ENCODE results near the gene RAPGEF5. TPM values are rescaled to one million over a fixed set of nuclear protein-coding genes. Genes with fewer than 3 reads are reported as not detected.

The RAPGEF5 gene
- total and polyA plus RNA-seq, 10 of the 15 experiments (the other 5 are each of a cell fraction or from before 2014, with no cell fraction given): 0.38 to 4.0 (median 1.6) TPM; not detected in 1

- BruUV-seq (replicated peaks): no TSS peak
Measured at GRCh38 chr7:22144950-22145349, 212.0 kb downstream of the RAPGEF5 start.

More at GRCh38 chr7:22144950-22145349, 212.0 kb downstream of the RAPGEF5 start:
- no peak for DNase-seq (ENCODE audit: low read depth, low spot score)
- Histone ChIP-seq H2AFZ (ENCODE audit: control insufficient read depth, low read depth, low read length) (no peak overlapping the region), H3K36me3 (ENCODE audit: control insufficient read depth in 2 of 2, insufficient read depth in 2 of 2, low read length in 1 of 2) (no peaks in the 10 kb centered on the region), H3K9me3 (replicated peaks; ENCODE audit: control insufficient read depth, insufficient read depth, low read length) (no peaks in the 10 kb centered on the region), H3K4me1 (ENCODE audit: control insufficient read depth, insufficient read depth, low read length) (no peaks in the 10 kb centered on the region), H3K27me3 (replicated peaks in 1 of 2; ENCODE audit: control insufficient read depth in 2 of 2, insufficient read depth in 2 of 2, low read length in 1 of 2) (no peaks in the 10 kb centered on the region), H3K4me3 (no peak overlapping the region), H3K9ac (ENCODE audit: control insufficient read depth, insufficient read depth, low read length) (no peak overlapping the region), H3K27ac (ENCODE audit: control insufficient read depth, insufficient read depth) (no peak overlapping the region), H3K79me2 (ENCODE audit: control insufficient read depth, insufficient read depth, low read length) (no peaks in the 10 kb centered on the region), H4K20me1 (ENCODE audit: control insufficient read depth, insufficient read depth) (no peaks in the 10 kb centered on the region), H3K4me2 (ENCODE audit: control insufficient read depth, insufficient read depth) (no peak overlapping the region)
- ChIA-PET SMC1A (ENCODE audit: uncharacterized antibody, unreplicated experiment) (no interaction called here), CTCF (no interaction called here), RAD21 (ENCODE audit: unreplicated experiment) (no interaction called here), POLR2A (no interaction called here)
- no peak for ATAC-seq
- intact Hi-C loops (cut with micrococcal nuclease; ENCODE audit: unreplicated experiment) (no loop called here), in situ Hi-C loops (cut with MboI) (no loop called here)
- no peak for FAIRE-seq
- WGBS (ENCODE audit: insufficient coverage, insufficient replicate concordance, low lambda C conversion rate, missing lambda C conversion rate): 31% methylated on average over 5 of the region's 5 CpGs
- no peak for TF ChIP-seq MXI1 (IDR thresholded peaks at IDR 0.05; ENCODE audit: low read depth, low read length)
- no peak for TF ChIP-seq RAD51 (IDR thresholded peaks at IDR 0.05)
- no peak for TF ChIP-seq MTA2 (IDR thresholded peaks at IDR 0.05; ENCODE audit: low read depth)
- no peak for TF ChIP-seq ZNF207 (IDR thresholded peaks at IDR 0.05; ENCODE audit: borderline replicate concordance)
- no peak for TF ChIP-seq ASH2L (IDR thresholded peaks at IDR 0.05; ENCODE audit: borderline replicate concordance, low read depth)
- TF ChIP-seq, protein P1, sequence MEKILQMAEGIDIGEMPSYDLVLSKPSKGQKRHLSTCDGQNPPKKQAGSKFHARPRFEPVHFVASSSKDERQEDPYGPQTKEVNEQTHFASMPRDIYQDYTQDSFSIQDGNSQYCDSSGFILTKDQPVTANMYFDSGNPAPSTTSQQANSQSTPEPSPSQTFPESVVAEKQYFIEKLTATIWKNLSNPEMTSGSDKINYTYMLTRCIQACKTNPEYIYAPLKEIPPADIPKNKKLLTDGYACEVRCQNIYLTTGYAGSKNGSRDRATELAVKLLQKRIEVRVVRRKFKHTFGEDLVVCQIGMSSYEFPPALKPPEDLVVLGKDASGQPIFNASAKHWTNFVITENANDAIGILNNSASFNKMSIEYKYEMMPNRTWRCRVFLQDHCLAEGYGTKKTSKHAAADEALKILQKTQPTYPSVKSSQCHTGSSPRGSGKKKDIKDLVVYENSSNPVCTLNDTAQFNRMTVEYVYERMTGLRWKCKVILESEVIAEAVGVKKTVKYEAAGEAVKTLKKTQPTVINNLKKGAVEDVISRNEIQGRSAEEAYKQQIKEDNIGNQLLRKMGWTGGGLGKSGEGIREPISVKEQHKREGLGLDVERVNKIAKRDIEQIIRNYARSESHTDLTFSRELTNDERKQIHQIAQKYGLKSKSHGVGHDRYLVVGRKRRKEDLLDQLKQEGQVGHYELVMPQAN (conservative IDR thresholded peaks at IDR 0.05): no peak
- TF ChIP-seq, protein P2, sequence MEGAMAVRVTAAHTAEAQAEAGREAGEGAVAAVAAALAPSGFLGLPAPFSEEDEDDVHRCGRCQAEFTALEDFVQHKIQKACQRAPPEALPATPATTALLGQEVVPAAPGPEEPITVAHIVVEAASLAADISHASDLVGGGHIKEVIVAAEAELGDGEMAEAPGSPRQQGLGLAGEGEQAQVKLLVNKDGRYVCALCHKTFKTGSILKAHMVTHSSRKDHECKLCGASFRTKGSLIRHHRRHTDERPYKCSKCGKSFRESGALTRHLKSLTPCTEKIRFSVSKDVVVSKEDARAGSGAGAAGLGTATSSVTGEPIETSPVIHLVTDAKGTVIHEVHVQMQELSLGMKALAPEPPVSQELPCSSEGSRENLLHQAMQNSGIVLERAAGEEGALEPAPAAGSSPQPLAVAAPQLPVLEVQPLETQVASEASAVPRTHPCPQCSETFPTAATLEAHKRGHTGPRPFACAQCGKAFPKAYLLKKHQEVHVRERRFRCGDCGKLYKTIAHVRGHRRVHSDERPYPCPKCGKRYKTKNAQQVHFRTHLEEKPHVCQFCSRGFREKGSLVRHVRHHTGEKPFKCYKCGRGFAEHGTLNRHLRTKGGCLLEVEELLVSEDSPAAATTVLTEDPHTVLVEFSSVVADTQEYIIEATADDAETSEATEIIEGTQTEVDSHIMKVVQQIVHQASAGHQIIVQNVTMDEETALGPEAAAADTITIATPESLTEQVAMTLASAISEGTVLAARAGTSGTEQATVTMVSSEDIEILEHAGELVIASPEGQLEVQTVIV (IDR thresholded peaks at IDR 0.05; ENCODE audit: borderline replicate concordance, partially characterized antibody): no peak
- TF ChIP-seq ZBTB33 (IDR thresholded peaks at IDR 0.05): no peak
- TF ChIP-seq RAD21 (IDR thresholded peaks at IDR 0.05; ENCODE audit: insufficient read depth, low read depth, low read length): no peak
- no peak for TF ChIP-seq CHD2 (IDR thresholded peaks at IDR 0.05; ENCODE audit: borderline replicate concordance, low read depth, low read length)
- no peak for TF ChIP-seq CHD4 (IDR thresholded peaks at IDR 0.05)
- TF ChIP-seq RFX5 (IDR thresholded peaks at IDR 0.05; ENCODE audit: low read depth, low read length): no peak
- TF ChIP-seq SP1 (IDR thresholded peaks at IDR 0.05; ENCODE audit: low read depth, low read length): no peak
- TF ChIP-seq, protein P3, sequence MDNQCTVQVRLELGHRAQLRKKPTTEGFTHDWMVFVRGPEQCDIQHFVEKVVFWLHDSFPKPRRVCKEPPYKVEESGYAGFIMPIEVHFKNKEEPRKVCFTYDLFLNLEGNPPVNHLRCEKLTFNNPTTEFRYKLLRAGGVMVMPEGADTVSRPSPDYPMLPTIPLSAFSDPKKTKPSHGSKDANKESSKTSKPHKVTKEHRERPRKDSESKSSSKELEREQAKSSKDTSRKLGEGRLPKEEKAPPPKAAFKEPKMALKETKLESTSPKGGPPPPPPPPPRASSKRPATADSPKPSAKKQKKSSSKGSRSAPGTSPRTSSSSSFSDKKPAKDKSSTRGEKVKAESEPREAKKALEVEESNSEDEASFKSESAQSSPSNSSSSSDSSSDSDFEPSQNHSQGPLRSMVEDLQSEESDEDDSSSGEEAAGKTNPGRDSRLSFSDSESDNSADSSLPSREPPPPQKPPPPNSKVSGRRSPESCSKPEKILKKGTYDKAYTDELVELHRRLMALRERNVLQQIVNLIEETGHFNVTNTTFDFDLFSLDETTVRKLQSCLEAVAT (IDR thresholded peaks at IDR 0.05): no peak
- TF ChIP-seq SRF (IDR thresholded peaks at IDR 0.05; ENCODE audit: low read depth in 2 of 2, low read length in 2 of 2): no peak
- TF ChIP-seq JUND (IDR thresholded peaks at IDR 0.05; ENCODE audit: low read depth, low read length): no peak
- TF ChIP-seq FOS (IDR thresholded peaks at IDR 0.05; ENCODE audit: borderline replicate concordance, extremely low read depth, insufficient read length): no peak
- no peak for TF ChIP-seq ZNF217 (IDR thresholded peaks at IDR 0.05)

Data from GM12878 (cell line).